COR-L47 (cell line): ENCODE data around the gene CREB1.

Experiments used
- DNase-seq: peaks from one replicate; lab custom pipeline; 2025; lab: John Stamatoyannopoulos, UW

Gene CREB1

GRCh38 chr2:207543272-207543671 lies 13.5 kb downstream of the CREB1 start:
- no peak for DNase-seq

GRCh38 chr2:207546822-207547221 lies 17.1 kb downstream of the CREB1 start:
- DNase-seq, result no peak

GRCh38 chr2:207549145-207549544 lies 19.4 kb downstream of the CREB1 start:
- DNase-seq, result no peak

GRCh38 chr2:207558079-207558491 lies 28.3 kb downstream of the CREB1 start:
- DNase-seq, result no peak

- DNase-seq, result no peak
Observed at GRCh38 chr2:207561386-207562080, 31.8 kb downstream of the CREB1 start.

- no peak for DNase-seq
Observed at GRCh38 chr2:207565736-207566500, 36.2 kb downstream of the CREB1 start.

GRCh38 chr2:207567671-207568070 lies 37.9 kb downstream of the CREB1 start:
- DNase-seq, result no peak

- DNase-seq, result no peak
Observed at GRCh38 chr2:207571370-207571769, 41.6 kb downstream of the CREB1 start.

GRCh38 chr2:207584952-207585351 lies 55.2 kb downstream of the CREB1 start:
- no peak for DNase-seq

- no peak for DNase-seq
Observed at GRCh38 chr2:207587305-207587704, 57.5 kb downstream of the CREB1 start.

- DNase-seq, result no peak
Observed at GRCh38 chr2:207589143-207589542, 59.4 kb downstream of the CREB1 start.

GRCh38 chr2:207593277-207593676 lies 63.5 kb downstream of the CREB1 start:
- DNase-seq, result no peak

GRCh38 chr2:207594264-207594663 lies 64.5 kb downstream of the CREB1 start:
- DNase-seq, result no peak

GRCh38 chr2:207594731-207595130 lies 65.0 kb downstream of the CREB1 start:
- DNase-seq, result no peak

GRCh38 chr2:207599636-207600035 lies 69.9 kb downstream of the CREB1 start:
- no peak for DNase-seq

- DNase-seq, result no peak
Observed at GRCh38 chr2:207600231-207600630, 70.5 kb downstream of the CREB1 start.

GRCh38 chr2:207601774-207602173 lies 72.0 kb downstream of the CREB1 start:
- DNase-seq, result no peak

GRCh38 chr2:207603486-207603885 lies 73.7 kb downstream of the CREB1 start:
- no peak for DNase-seq

GRCh38 chr2:207606399-207606798 lies 76.6 kb downstream of the CREB1 start:
- no peak for DNase-seq

GRCh38 chr2:207606829-207607228 lies 77.1 kb downstream of the CREB1 start:
- DNase-seq, result no peak

- no peak for DNase-seq
Observed at GRCh38 chr2:207612714-207613113, 83.0 kb downstream of the CREB1 start.

GRCh38 chr2:207614824-207615223 lies 85.1 kb downstream of the CREB1 start:
- no peak for DNase-seq

GRCh38 chr2:207616185-207616584 lies 86.4 kb downstream of the CREB1 start:
- DNase-seq, result no peak
